AG08395 (cell line): ENCODE data around the gene LRIT2.

Source experiments
- DNase-seq: peaks from one replicate; pipeline ENCODE4 v3.0.0; 2012; ENCODE audit warnings: mixed read lengths, low spot score

LRIT2 gene

GRCh38 chr10:84241185-84241790 is 15.9 kb upstream of the LRIT2 start, which contains the start of gene LRIT1:
Gene LRIT1 (minus strand): TSS chr10:84241546. CDS start chr10:84241439, 107 bp downstream.
- no peak for DNase-seq

DNA sequence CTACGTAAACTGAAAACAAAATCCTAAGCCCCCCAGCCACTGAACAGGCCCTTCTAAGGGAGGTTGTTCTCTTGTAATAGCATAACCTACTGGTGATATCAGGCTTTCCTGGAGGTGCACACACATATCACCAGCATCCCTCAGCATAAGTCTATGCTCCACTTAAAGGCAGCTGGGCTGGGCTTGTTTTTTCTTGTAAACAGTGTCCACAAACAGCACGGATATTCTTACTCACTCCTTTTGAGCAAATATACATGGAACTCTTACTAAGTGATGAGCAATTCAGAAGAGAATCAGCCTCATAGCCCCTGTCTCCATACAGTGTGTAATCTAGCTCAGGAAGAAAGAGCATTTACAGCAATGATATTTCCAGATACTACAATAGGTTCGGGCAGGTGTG is 13.6 kb upstream of the LRIT2 start:
- no peak for DNase-seq

DNA sequence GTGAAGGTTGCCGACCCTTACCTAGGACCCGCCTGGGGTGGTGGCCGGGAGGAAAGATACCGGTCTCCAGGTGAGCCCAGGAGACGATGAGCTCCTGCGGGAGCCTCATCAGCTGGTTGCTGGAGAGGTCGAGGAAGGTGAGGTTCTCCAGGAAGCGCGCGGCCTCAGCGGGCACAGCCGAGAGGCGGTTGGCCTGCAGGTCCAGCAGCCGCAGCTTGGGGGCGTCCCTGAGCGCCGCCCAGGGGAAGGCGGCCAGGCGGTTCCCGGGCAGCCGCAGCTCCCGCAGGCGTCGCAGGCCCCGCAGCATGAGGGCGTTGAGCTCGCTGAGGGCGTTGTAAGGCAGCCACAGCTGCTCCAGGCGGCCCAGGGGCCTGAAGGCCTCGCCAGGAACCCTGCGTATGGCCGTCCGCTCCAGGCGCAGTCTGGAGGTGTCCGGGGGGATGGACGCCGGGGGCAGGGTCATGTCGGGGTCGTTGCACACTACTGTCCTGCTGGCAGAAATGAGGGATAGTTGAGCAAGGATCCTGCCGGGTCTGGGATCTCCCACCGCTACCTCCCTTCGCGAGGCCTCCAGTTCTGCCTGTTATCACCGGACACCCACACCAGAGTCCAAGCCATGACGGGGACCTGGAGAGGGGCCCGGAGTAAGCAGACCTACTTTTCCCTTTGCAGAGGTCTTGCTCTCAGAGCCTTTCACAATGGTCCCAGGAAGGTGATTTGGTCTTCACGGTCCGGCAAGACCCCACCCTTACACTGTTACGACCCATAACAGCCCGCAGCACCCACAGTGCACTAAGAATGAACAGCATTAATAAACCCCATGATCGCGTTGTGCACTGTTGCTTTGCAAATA is 12.1 kb upstream of the LRIT2 start:
- DNase-seq: no peak

DNA sequence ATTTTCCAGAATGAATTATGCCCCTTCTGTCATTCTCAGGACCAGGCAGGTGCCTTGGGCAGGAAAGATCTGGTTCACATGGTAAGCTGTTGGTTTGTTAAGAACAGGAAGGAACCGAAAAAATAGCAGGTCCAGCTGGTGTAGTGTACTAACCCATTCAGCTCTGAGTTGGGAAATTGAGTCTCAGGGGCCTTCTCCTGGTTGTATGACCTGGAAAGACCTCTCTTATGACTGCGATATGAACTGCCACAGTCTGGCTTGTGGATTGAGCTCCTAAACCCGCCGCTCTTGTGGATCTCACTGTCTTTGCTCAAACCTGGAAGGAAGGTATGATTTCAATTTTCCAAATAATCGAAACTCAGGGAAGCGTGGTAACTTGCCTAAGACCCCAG is 11.5 kb upstream of the LRIT2 start:
- DNase-seq: no peak

DNA sequence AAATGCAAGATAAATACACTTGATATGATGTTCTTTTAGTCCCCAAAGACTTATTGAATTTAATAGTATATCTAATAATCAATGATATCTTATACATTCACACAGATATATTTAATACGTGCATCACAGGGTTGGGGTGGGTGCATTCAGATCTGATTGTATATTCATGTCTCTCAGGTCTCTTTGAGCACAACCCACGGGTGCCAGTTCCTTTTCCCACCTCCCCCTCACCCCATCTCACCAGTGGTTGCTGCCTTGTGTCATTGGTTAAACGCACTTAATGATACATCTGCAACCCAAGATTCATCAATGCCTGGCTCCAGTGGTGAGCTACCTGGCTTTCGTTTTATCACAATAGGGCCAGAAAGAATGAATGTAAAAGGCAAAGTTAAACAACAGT is 9.8 kb upstream of the LRIT2 start:
- DNase-seq: no peak

DNA sequence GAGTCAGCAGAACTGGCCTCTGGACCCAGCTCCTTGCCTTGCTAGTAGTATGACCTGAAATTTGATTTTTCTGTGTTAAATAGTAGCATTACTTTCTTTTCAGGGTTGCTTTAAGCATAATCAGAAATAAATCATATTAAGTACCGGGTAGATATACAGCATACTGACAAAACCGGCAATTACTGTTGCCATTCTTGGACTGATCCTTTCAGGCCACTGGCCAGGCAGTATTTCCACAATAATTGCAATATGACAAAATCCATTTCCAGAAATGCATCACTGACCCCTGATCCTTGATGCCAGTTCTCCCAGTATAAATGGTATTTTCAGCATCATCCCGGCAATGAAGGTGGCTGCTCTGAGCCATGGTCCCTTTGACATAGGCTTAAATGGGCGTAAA is 9.1 kb upstream of the LRIT2 start:
- DNase-seq: no peak

DNA sequence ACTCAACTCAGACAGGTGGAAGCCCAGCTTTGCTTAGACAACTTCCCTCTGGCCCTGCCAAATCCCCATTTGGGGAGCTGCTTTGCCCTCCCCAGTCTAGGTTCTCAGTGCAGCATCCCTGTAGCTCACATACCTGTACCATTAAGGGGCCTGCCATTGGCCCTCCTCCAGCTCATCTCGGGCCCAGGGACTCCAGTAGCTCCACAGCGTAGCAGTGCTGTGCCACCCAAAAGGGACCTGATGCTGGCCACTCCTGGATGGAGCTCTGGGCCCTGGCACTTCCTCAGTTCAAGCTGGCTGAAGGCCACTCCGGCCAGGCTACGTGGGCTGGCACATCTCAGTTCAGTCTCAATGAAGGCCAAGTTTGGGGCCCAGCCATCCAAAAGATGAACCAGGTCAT is 8.6 kb upstream of the LRIT2 start:
- no peak for DNase-seq

- no peak for DNase-seq
Measured at GRCh38 chr10:84232376-84232775, 7.0 kb upstream of the LRIT2 start.

DNA sequence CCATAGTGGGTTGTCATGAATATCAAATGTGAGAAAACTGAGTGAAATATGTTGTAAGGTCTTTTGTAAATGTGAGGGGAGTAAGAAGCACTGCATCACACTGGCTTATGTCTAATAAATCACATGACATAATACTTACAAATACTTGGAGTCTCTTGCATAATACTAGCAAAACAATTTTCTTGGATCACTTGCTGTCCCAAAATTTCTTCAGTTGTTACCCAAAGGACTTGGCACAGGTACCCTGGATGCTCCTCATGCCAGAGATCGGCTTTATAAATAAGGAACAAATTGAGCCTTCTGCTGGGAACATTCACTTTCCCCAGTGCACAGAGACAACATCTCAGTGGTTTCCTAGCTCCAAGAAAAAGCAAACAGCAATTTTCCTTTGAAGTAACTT is 5.0 kb upstream of the LRIT2 start:
- DNase-seq: no peak

DNA sequence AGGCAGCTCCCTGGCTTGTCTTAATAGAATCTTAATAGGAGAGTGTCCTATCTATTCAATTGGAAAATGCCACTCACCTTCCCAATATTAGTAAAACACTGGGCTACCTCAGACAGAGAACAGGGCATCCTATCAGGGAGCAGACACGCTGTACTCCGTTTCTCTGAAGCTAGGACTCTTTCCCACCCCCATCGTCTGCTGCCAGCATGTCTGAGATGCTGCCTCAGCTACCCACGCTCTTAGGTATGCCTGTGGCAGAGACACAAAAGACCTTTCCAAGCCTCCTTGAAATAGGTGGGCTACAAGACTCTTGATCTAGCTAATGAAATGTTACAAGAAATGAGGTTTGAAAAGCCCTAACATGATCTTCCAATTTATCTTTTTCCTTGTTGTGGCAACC is 2.5 kb upstream of the LRIT2 start:
- no peak for DNase-seq

- DNase-seq: no peak
Measured at GRCh38 chr10:84226616-84227015, 1.3 kb upstream of the LRIT2 start.

DNA sequence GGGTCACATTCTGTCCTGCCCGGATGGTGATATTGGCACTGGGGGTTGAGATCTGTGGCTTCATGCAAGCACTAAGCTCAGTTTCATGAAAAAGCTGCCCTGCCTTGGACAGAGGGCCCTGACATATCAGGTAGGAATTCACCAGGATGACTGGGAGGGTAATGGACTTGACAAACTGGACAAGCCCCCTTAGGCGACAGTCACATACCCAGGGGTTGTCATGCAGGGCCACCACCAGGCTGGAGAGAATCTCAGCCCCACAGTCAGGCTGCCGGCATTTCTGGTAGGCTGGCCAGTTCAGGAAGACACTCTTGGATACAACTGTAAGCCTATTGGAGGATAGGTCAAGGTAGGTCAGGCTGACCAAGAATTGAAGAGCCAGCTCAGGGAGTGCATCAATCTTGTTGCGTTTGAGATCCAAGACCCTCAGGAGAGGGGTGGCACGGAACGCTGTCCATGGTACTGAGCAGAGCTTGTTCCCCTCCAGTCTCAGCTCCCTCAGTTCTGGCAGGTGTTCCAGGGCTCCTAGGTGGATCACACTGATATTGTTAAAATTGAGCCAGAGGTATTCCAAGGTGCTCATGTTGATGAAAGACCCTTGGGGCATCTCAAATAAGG is 824 bp downstream of the LRIT2 start:
- no peak for DNase-seq

- no peak for DNase-seq
Measured at GRCh38 chr10:84221916-84222315, 3.4 kb downstream of the LRIT2 start.

- no peak for DNase-seq
Measured at GRCh38 chr10:84217746-84218145, 7.6 kb downstream of the LRIT2 start.

GRCh38 chr10:84216834-84217233 is 8.5 kb downstream of the LRIT2 start:
- DNase-seq: no peak

DNA sequence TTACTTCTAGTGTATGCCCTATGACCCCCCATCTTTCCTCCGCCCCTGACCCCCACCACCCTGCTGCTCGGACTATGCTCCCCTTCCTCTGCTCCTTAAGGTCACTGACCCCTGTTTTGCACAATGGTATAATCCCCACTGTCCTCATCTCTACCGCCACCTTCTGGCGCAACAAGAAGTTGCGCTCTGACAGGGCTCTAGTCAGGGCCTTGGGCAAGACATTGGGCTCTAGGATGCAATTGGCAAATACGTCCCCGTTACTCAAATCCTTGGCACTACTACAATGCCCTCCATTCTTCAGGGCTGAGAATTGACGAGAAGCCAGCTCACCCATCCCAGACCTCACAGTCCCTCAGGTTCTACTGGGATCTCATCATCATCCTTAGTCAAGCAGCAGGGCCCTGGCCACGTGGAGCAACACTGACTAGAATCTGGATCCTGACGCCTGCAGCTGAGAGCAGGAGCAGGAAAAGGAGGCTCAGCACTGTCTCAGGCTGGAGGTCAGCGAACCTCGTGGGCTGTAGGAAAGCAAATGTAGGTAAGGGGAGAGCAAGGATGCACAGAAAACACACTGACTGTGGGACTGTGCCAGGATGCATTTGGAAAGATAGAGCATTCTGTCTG is 10.6 kb downstream of the LRIT2 start:
- DNase-seq: no peak

DNA sequence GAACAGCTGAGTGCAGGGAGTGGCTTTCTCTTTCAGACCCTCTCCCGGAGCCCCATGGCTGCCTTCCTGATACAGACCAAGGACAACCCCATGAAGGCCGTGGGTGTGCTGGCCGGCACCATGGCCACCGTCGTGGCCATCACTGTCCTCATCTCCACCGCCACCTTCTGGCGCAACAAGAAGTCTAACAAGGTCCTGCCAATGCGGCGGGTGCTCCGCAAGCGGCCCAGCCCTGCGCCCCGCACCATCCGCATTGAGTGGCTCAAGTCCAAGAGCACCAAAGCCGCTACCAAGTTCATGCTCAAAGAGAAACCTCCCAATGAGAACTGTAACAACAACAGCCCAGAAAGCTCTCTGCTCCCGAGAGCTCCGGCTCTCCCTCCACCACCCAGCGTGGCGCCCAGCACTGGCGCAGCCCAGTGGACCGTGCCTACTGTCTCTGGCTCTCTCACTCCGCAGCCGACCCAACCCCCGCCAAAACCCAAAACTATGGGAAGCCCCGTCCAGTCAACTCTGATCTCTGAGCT is 11.2 kb downstream of the LRIT2 start:
- DNase-seq: no peak

- no peak for DNase-seq
Measured at GRCh38 chr10:84213076-84213475, 12.3 kb downstream of the LRIT2 start.

DNA sequence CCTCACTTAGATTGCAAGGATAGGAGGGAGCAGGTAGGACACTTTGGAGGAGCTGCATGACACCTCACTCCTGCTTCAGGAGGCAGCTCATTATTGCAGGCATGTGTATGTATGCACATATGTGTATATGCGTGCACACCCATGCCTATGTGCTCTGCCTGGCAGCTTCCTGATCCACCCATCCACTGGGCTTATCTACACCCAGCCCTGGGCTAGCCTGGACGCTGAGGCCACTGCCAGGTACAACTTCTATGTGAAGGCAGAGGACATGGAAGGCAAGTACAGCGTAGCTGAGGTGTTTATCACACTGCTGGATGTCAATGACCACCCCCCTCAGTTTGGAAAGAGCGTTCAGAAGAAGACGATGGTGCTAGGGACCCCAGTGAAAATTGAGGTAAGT is 13.3 kb downstream of the LRIT2 start:
- no peak for DNase-seq

GRCh38 chr10:84211566-84211965 is 13.8 kb downstream of the LRIT2 start:
- no peak for DNase-seq

GRCh38 chr10:84208023-84208422 is 17.3 kb downstream of the LRIT2 start:
- no peak for DNase-seq

- no peak for DNase-seq
Measured at GRCh38 chr10:84205853-84206525, 19.4 kb downstream of the LRIT2 start.
